H1 (cell line): Measurements from ENCODE around the gene PIGA.

Experiments
- ASH2L ChIP-seq: fragments of 200-600, 300-600 bp; sonication (generic); IDR thresholded peaks from one replicate; pipeline ENCODE4 v1.7.1; 2017; ENCODE audit warnings: low read length
- BACH1 ChIP-seq: IDR thresholded peaks from 2 replicates; pipeline ENCODE4 v1.6.1; 2012; ENCODE audit warnings: low read length, improper control_type of control experiment
- CTCF ChIP-seq, 3 experiments: IDR thresholded peaks; 1 replicate in 2 of 3; 2 replicates in 1 of 3; pipeline versions ENCODE4 v1.5.1 to v1.6.1; 2011; ENCODE audit warnings: low read length in 3 of 3, mild to moderate bottlenecking in 3 of 3, inconsistent platforms in 2 of 3, low read depth in 1 of 3, moderate library complexity in 1 of 3; ENCODE audit not compliant: insufficient read depth in 1 of 3; ENCODE audit errors: control extremely low read depth in 1 of 3
- EZH2 ChIP-seq: fragments of 200-600 bp; sonication (generic); IDR thresholded peaks from 2 replicates; pipeline ENCODE4 v1.7.1; 2012; ENCODE audit warnings: low read depth, mild to moderate bottlenecking, moderate library complexity, low read length, inconsistent platforms; ENCODE audit not compliant: severe bottlenecking
- POLR2AphosphoS5 ChIP-seq: IDR thresholded peaks from 2 replicates; pipeline ENCODE4 v1.6.1; 2011; ENCODE audit warnings: low read depth, low read length
- TAF1 ChIP-seq: IDR thresholded peaks from 2 replicates; pipeline ENCODE4 v1.6.1; 2011; ENCODE audit warnings: mild to moderate bottlenecking, low read depth, low read length
- TBP ChIP-seq: IDR thresholded peaks from 2 replicates; pipeline ENCODE4 v1.6.1; 2011; ENCODE audit warnings: low read depth, low read length, improper control_type of control experiment
- TF ChIP-seq, protein P1 (sequence below): IDR thresholded peaks from 2 replicates; pipeline ENCODE4 v1.6.1; 2012; ENCODE audit warnings: inconsistent platforms

- TF ChIP-seq CTCF (IDR thresholded peaks at IDR 0.05; ENCODE audit: control extremely low read depth in 1 of 3, insufficient read depth in 1 of 3, low read depth in 1 of 3, low read length in 3 of 3) = no peak
- TF ChIP-seq, protein P1, sequence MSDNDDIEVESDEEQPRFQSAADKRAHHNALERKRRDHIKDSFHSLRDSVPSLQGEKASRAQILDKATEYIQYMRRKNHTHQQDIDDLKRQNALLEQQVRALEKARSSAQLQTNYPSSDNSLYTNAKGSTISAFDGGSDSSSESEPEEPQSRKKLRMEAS = no peak
- TF ChIP-seq TBP = no peak
- TF ChIP-seq ASH2L = no peak
- TF ChIP-seq EZH2 = no peak
- TF ChIP-seq BACH1 = no peak
- no peak for TF ChIP-seq POLR2AphosphoS5
- TF ChIP-seq TAF1 = no peak
Measured at GRCh38 chrX:15292861-15293260, 42.5 kb downstream of the PIGA start.
